ENCODE data around the gene MED12L. TPM values are rescaled to one million over a fixed set of nuclear protein-coding genes. Genes with fewer than 3 reads are reported as not detected.

MED12L gene
- total RNA-seq, 1 experiment from 2014 or later, result 14.9 TPM

GRCh38 chr3:151407928-151408327, 322.5 kb downstream of the MED12L start:
- Histone ChIP-seq H4K20me1 (ENCODE audit: control insufficient read depth, insufficient read depth, insufficient read length) (no peaks in the 10 kb centered on the region), H2BK12ac (ENCODE audit: insufficient read length, low read depth, low read length) (no peak overlapping the region), H3K18ac (ENCODE audit: insufficient read length, low read depth, low read length) (no peak overlapping the region), H3K4ac (ENCODE audit: low read depth, low read length) (no peak overlapping the region), H3K23me2 (ENCODE audit: insufficient read length, low read depth, low read length, poor library complexity, severe bottlenecking) (no peaks in the 10 kb centered on the region), H3K56ac (ENCODE audit: insufficient read length, low read depth, low read length) (no peak overlapping the region), H2AK5ac (ENCODE audit: insufficient read length, low read length) (no peak overlapping the region), H3T11ph (ENCODE audit: low read length) (no peak overlapping the region), H3K23ac (ENCODE audit: insufficient read length, low read depth, low read length) (no peak overlapping the region), H2BK5ac (ENCODE audit: insufficient read length, low read length) (no peak overlapping the region), H3K79me1 (ENCODE audit: insufficient read depth, low read depth, low read length, poor library complexity, severe bottlenecking) (no peaks in the 10 kb centered on the region), H2BK20ac (ENCODE audit: low read depth, low read length, poor library complexity, severe bottlenecking) (no peak overlapping the region), H3K9me3 (ENCODE audit: control insufficient read depth, low read depth, low read length) (no peaks in the 10 kb centered on the region), H3K27ac (ENCODE audit: insufficient read length, low read depth, low read length) (no peak overlapping the region), H3K4me1 (ENCODE audit: insufficient read depth, low read length) (no peaks in the 10 kb centered on the region), H4K8ac (replicated peaks; ENCODE audit: insufficient read length, low read depth, low read length) (no peak overlapping the region), H3K9ac (ENCODE audit: extremely low read depth, insufficient read length, low read length) (no peak overlapping the region), H3K79me2 (ENCODE audit: insufficient read depth, low read length) (no peaks in the 10 kb centered on the region), H3K14ac (ENCODE audit: insufficient read depth, low read length) (no peak overlapping the region), H3K4me2 (ENCODE audit: insufficient read depth, insufficient read length, low read length) (no peak overlapping the region), H4K91ac (ENCODE audit: insufficient read length, low read depth, low read length) (no peak overlapping the region), H2AFZ (ENCODE audit: low read length) (no peak overlapping the region), H2BK15ac (ENCODE audit: low read depth, low read length) (no peak overlapping the region), H4K5ac (ENCODE audit: insufficient read length, low read depth, low read length) (no peak overlapping the region), H2BK120ac (ENCODE audit: low read depth, low read length, poor library complexity, severe bottlenecking) (no peak overlapping the region), H3K27me3 (ENCODE audit: insufficient read depth, low read length) (no peaks in the 10 kb centered on the region)
- Mint-ChIP-seq H3K27ac (no peak overlapping the region), H3K36me3 (ENCODE audit: insufficient read depth in 1 of 3, low read depth in 3 of 3) (peaks cover 0 to 4% (median 1%) of the 10 kb centered on the region in 3 experiments; a peak in 2 of 7 replicates), H3K4me3 (no peak overlapping the region), H3K4me1 (peaks cover 3 to 5% of the 10 kb centered on the region in 2 experiments; a peak in 2 of 4 replicates), H3K9me3 (no peaks in the 10 kb centered on the region), H3K27me3 (ENCODE audit: low read depth) (no peaks in the 10 kb centered on the region)
- TF ChIP-seq CTCF (conservative IDR thresholded peaks at IDR 0.05), result no peak
- WGBS (ENCODE audit: extremely low coverage, insufficient read length, low lambda C conversion rate), result no CpG with 5 or more reads among the region's 2 CpGs
- no peak for DNase-seq

All from H9 (cell line).